BJ (cell line): ENCODE data around the gene ADAM19. TPM values are rescaled to one million over a fixed set of nuclear protein-coding genes. Genes with fewer than 3 reads are reported as not detected.

Source experiments
- CTCF ChIA-PET: fragments of 350-600 bp; formaldehyde crosslinking; extraction: SDS; loops from one replicate; lab custom pipeline; 2021; ENCODE audit warnings: antibody characterized with exemption, inconsistent platforms; lab: Yijun Ruan, JAX
- POLR2A ChIA-PET: fragments of 300-600 bp; sonication (Branson Sonifier 250); formaldehyde crosslinking; extraction: SDS; loops from one replicate; lab custom pipeline; 2021; ENCODE audit warnings: antibody characterized with exemption; lab: Charles Lee
- DNase-seq: peaks from one replicate; pipeline ENCODE4 v3.0.0-alpha.2; 2011; ENCODE audit warnings: low read depth
- H3K27me3 ChIP-seq: 2 replicates; pipeline ENCODE4 v1.6.0; 2011; ENCODE audit warnings: low read length; ENCODE audit not compliant: control insufficient read depth, insufficient read depth
- H3K36me3 ChIP-seq: 2 replicates; pipeline ENCODE4 v1.5.1; 2011; ENCODE audit warnings: low read length; ENCODE audit not compliant: control insufficient read depth, insufficient read depth
- H3K4me3 ChIP-seq: 2 replicates; pipeline ENCODE4 v1.5.1; 2011; ENCODE audit warnings: low read depth, mild to moderate bottlenecking, control low read depth, low read length
- CTCF ChIP-seq: IDR thresholded peaks from 2 replicates; pipeline ENCODE4 v1.5.1; 2011; ENCODE audit warnings: low read depth, mild to moderate bottlenecking, control low read depth, inconsistent platforms, low read length, moderate library complexity; ENCODE audit not compliant: insufficient read depth
- polyA plus RNA-seq: library from polyadenylated mRNA; depleted of rRNA; stranded (reverse); fragments of >200 nt; gene quantifications from 2 replicates; pipeline ENCODE4 v1.2.3, GENCODE V29; 2011

The ADAM19 gene
- polyA plus RNA-seq, 1 experiment: 68.3 TPM

GRCh38 chr5:157516626-157517325, 58.8 kb downstream of the ADAM19 start:
- TF ChIP-seq CTCF: no peak
- peaks cover 3% of the 10 kb centered on the region for H3K36me3 ChIP-seq
- ChIA-PET CTCF (interaction anchor here (0.9 to 1.4 kb wide), 6 partner anchors 13 to 202 kb away, joined by 3 to 4 read pairs (median 4); no protein-coding TSS in a partner anchor), POLR2A (interaction anchor here (0.8 kb wide), 1 partner anchor 46 kb away, joined by 4 read pairs; no protein-coding TSS in a partner anchor)
- peak; percentile 82 for DNase-seq
- no peak overlapping the region for H3K4me3 ChIP-seq
- H3K27me3 ChIP-seq: no peaks in the 10 kb centered on the region

DNA sequence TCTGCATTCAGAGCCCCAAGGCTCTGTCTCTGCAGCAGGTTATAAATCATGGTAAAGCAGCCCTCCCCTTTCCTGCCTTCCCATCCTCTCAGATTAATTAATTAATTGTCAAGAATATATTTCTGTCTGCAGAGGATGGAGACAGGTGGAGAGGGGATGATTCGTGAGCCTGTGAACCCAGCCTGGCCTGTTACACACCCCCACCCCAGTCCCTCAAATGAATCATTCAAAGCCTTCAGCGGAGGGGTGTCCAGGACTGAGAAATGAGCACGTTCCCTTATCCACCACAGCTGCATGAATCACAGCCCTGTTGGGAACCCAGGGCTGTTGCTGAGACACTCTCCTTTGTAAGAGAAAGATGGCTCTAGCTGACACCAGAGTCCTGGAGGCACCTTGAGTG, 59.6 kb downstream of the ADAM19 start:
- POLR2A ChIA-PET: no interaction called here
- no peak for TF ChIP-seq CTCF

GRCh38 chr5:157514974-157515373, 60.6 kb downstream of the ADAM19 start:
- ChIA-PET CTCF (no interaction called here), POLR2A (no interaction called here)
- no peak for DNase-seq
- TF ChIP-seq CTCF: no peak
- H3K27me3 ChIP-seq: no peaks in the 10 kb centered on the region
- H3K4me3 ChIP-seq: no peak overlapping the region
- peaks cover 3% of the 10 kb centered on the region for H3K36me3 ChIP-seq

More for the DNA sequence above, 59.6 kb downstream of the ADAM19 start:
- H3K27me3 ChIP-seq: no peaks in the 10 kb centered on the region
- DNase-seq: peak; percentile 75
- H3K4me3 ChIP-seq: no peak overlapping the region
- CTCF ChIA-PET: interaction anchor here (0.9 to 1.4 kb wide), 5 partner anchors 17 to 203 kb away, joined by 3 to 4 read pairs (median 4); no protein-coding TSS in a partner anchor
- peaks cover 3% of the 10 kb centered on the region for H3K36me3 ChIP-seq

DNA sequence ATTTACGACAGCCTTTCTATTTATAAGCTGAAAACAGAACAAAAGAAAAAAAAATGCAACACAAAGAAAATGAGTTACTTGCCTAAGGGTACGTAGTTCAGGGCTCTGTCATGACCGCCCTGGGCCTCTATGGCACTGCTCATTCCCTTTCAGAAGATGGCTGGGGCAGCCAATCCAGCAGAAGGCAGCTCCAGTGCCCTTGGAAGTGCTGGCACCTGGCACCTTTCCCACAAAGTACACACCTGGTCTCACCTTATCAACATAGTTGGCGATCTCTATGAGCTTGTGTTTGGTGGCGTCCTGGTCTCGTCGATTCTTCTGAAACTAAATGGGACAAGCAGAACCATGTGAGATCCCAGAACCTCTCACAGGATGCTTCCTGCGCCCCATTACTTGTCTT, 62.4 kb downstream of the ADAM19 start:
- TF ChIP-seq CTCF: no peak
- Histone ChIP-seq H3K4me3 (no peak overlapping the region), H3K27me3 (no peaks in the 10 kb centered on the region), H3K36me3 (peaks cover 7% of the 10 kb centered on the region)
- ChIA-PET CTCF (interaction anchor here (0.6 to 1.0 kb wide), 2 partner anchors 72 to 81 kb away, joined by 3 to 4 read pairs; no protein-coding TSS in a partner anchor), POLR2A (no interaction called here)
- DNase-seq: no peak

DNA sequence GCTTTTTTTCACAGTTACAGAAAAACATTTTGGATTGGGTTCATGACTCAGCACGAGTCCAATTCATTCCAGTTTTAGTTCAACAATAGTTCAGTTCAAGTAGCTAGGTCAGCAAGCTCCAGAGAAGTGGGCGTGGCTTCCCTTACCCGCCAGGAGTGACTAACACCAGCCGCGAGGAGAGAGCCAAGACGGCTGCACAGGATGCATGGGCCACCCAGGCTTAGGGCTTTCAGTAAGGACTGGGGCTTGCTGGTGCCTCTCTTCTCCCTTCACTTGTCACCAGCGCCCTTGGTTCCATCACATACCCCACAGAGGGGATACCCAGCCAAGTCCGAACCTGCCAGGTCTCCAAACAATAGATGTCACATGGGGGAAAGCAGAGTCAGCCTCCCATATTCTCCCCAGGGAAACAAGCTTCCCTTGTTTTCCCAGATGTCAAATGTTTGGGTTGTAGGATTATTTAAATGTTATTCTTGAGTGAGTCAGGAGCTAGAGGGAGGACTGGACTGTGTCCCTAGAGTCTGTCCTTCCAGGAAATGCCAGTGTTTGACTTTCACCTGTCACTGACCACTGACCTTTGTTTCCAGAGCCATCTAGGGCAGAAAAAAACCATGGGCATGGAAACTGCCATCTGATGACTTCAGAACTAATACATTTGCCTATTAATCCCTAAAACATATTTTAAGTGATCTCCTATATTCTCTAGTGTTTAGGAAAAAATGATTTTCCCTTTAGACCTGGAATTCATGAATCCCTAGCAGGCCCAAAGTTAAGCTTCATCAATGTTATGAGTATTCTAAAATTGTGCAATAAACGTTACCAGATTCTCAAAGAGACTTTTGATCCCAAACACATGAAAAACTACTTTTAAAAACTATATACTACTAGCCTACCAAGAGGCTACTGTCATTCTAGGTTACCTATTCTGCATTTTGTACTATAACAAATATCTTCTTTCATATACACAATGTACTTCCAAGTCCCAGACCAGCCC, 63.6 kb downstream of the ADAM19 start:
- peaks cover 9% of the 10 kb centered on the region for H3K36me3 ChIP-seq
- POLR2A ChIA-PET: interaction anchor here (0.7 kb wide), 1 partner anchor 43 kb away, joined by 4 read pairs; no protein-coding TSS in a partner anchor

More for the DNA sequence above, 63.6 kb downstream of the ADAM19 start:
- Histone ChIP-seq H3K4me3 (no peak overlapping the region), H3K27me3 (no peaks in the 10 kb centered on the region)
- CTCF ChIA-PET: interaction anchor here (0.7 to 1.7 kb wide), 5 partner anchors 13 to 207 kb away, joined by 3 to 4 read pairs (median 3); no protein-coding TSS in a partner anchor
- no peak for TF ChIP-seq CTCF
- peak; percentile 94 for DNase-seq
